Stimulated activated CD4-positive, alpha-beta T cell treated with anti-CD3 and anti-CD28 coated beads, Interleukin-4, amount 100 ng/mL, for 48 hours (primary cell): ENCODE measurements around the gene DUS2.
"Not testable (repeated sequence)": the region's sequence is repeated elsewhere in the genome, so short reads cannot be mapped to it uniquely, and the experiment has no call there.

Experiments used
- DNase-seq, 2 donors: peaks; one replicate each; pipeline ENCODE4 v3.0.0-alpha.2; 2020; ENCODE audit warnings: low read depth in 2 of 2

DUS2 gene

DNA sequence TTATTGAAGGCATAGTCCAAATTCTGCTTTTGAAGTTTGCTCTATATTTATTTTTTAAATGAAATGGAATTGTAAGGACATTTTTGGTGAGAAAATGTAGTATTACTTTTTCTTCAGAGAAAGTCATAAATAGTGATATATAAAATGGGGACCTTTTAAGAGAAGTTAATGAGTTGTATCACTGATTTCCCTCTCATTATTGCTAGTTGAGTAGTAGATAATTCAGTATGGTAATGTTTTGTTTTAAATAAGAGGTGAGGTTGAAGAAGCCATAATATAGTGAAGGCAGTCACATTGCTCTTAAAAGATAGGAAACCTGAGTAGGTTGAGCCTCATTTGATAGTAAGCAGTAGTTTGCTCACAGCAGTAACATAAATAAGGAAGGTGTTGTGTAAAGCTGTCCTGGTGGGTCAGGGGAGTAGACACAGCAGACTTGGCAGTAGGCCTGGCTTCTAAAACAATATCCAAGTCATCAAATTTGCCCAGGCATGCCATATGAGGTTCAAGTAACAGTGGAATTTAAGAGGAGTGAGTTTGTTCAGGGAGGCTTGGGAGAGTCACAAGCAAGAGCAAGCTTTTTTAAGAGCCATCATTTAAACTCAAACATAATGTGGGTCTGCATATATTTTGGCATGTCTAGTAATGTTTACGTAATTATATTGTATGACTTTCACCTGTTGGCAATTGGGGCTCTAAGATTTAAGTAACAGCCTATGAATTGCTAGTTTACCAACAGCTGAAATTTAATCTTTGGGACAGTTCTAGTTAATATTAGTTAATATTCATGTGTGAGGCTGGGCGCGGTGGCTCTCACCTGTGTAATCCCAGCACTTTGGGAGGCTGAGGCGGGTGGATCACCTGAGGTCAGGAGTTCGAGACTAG lies 68.5 kb downstream of the DUS2 start:
- no peak for DNase-seq

- DNase-seq, result not testable (repeated sequence)
Observed at GRCh38 chr16:68092275-68092674, 69.2 kb downstream of the DUS2 start.

GRCh38 chr16:68093816-68094613 lies 70.9 kb downstream of the DUS2 start:
- DNase-seq, result no peak

GRCh38 chr16:68094614-68094934 lies 71.5 kb downstream of the DUS2 start:
- no peak for DNase-seq

GRCh38 chr16:68096491-68096890 lies 73.4 kb downstream of the DUS2 start:
- DNase-seq, result no peak

DNA sequence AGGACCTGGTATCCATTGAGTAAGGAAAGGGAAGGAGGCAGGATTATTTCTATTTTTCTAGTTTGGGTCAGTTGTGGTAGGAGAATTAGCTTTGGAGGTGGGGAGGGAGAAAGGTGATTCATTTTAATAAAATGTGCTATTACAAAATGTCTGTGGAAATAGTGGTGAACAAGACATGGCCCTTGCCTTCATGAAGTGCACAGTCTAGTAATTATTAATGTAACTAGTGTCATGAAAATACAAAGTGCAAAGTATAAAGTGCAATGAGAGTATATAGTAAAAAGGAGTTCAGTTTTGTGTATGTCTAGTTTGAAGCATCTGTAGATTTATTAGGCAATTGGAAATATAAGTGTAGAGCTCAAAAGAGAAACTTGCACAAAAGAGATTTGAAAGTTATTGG lies 74.0 kb downstream of the DUS2 start:
- DNase-seq, result no peak

- DNase-seq, result no peak
Observed at GRCh38 chr16:68097895-68098294, 74.8 kb downstream of the DUS2 start.

- no peak for DNase-seq
Observed at GRCh38 chr16:68100488-68100887, 77.4 kb downstream of the DUS2 start.

- DNase-seq, result no peak
Observed at GRCh38 chr16:68105611-68106010, 82.5 kb downstream of the DUS2 start.

GRCh38 chr16:68107230-68107928 lies 84.3 kb downstream of the DUS2 start:
- not testable (repeated sequence) for DNase-seq

DNA sequence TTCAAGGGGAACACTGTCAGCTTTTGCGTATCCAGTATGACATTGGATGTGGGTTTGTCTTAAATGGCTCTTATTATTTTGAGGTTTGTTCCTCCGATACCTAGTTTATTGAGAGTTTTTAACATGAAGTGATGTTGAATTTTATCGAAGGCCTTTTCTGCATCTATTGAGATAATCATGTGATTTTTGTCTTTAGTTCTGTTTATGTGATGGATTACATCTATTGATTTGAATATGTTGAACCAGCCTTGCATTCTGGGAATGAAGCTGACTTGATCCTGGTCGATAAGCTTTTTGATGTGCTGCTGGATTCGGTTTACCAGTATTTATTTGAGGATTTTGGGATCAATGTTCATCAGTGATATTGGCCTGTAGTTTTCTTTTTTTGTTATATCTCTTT lies 86.1 kb downstream of the DUS2 start:
- DNase-seq, result not testable (repeated sequence)

DNA sequence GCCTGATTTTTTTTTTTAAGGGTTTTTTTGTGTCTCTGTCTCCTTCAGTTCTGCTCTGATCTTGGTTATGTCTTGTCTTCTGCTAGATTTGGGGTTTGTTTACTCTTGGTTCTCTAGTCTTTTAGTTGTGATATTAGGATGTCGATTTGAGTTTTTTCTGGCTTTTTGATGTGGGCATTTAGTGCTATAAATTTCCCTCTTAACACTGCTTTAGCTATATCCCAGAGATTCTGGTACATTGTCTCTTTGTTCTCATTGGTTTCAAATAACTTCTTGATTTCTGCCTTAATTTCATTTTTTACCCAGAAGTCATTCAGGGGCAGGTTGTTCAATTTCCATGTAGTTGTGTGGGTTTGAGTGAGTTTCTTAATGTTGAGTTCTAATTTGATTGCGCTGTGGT lies 87.5 kb downstream of the DUS2 start:
- DNase-seq, result not testable (repeated sequence)

- no peak for DNase-seq
Observed at GRCh38 chr16:68111379-68111778, 88.3 kb downstream of the DUS2 start.

GRCh38 chr16:68113059-68113761 lies 90.1 kb downstream of the DUS2 start:
- DNase-seq, result no peak

DNA sequence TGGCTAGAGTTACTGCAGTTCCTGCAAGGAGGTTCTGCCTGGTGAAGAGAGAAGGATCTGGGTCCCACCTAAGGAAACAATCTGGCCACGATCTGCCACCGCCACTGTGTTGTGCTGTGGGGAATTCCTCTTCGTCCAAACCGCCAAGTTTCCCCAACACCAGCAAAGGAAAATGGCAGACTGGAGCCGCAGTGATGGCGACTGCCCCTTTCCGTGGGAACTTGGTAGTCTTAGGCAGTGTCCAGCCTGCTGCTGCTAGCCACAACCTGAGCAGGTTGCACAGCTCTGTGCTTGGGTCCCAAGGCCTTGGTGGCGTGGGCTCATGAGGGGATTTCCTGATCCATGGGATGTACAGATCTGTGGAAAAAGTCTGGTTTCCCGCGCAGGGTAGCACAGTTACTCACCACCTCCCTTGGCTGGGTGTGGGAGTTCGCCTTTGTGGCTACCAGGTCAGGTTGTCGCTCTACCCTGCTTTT lies 90.7 kb downstream of the DUS2 start:
- no peak for DNase-seq

- DNase-seq, result not testable (repeated sequence)
Observed at GRCh38 chr16:68114939-68115338, 91.9 kb downstream of the DUS2 start.

DNA sequence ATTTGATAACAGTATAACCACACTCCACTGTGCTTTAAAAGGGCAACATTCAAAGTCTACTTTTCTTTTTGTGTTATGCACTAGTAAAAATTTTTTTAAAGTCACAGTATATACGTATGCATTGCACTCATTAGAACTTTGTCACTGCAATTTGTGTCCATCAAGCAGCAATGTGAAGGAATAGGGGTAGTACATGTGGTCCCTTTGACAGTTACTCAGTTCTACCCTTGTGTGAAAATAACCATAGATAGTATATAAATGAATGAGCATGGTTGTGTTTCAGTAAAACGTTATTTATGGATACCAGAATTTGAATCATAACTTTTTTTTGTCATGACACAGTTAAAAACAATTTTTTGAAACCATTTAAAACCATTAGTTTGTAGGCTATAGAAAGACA lies 92.8 kb downstream of the DUS2 start:
- no peak for DNase-seq

GRCh38 chr16:68116256-68116867 lies 93.3 kb downstream of the DUS2 start:
- DNase-seq, result no peak

DNA sequence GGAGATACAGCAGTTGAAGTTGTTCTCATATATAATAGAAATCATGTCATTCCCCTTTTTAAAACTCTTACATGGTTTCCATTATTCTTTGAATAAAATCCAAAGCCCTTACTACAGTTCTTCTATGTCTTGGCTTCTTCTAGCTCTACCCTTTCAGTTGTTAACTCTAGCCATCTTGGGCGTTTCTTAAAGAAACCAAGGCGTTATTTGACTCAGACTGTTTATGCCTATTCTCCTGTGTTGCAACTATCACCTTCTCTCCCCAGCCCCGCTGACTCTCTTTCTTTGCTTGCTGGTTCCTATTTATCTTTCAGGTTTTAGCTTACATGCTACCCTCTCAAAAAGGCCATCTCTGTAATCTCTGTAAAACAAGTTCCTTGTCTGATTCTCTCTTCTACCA lies 94.8 kb downstream of the DUS2 start:
- DNase-seq, result no peak

DNA sequence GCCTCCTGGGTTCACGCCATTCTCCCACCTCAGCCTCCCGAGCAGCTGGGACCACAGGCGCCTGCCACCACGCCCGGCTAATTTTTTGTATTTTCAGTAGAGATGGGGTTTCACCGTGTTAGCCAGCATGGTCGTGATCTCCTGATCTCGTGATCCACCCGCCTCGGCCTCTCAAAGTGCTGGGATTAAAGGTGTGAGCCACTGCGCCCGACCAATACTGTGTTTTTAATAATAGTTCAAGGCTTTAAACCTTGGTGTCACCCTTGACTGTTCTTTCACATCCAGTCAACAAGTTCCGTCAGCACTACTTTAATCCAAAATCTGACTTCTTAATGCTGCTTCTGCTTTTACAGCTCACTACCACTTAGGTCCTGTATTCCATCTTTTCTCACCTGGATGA lies 95.9 kb downstream of the DUS2 start:
- DNase-seq, result not testable (repeated sequence)

DNA sequence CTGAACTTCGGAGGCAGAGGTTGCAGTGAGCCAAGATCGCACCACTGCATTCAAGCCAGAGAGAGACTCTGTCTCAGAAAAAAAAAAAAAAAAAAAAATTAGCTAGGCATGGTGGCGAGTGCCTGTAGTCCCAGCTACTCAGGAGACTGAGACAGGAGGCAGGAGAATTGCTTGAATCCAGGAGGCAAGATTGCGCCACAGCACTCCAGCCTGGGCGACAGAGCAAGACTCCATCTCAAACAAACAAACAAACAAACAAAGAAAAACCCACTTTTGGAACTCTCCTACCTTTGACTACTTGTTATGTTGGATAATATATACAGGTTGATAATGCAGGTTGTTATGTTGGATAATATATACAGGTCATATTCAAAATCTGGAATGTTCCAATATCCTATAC lies 97.4 kb downstream of the DUS2 start:
- DNase-seq, result not testable (repeated sequence)
